Activated CD8-positive, alpha-beta memory T cell treated with anti-CD3 and anti-CD28 coated beads, Interleukin-2, amount 50 U/mL, for 24 hours (primary cell): ENCODE measurements around the gene DMXL1.
"Not testable (repeated sequence)": the region's sequence is repeated elsewhere in the genome, so short reads cannot be mapped to it uniquely, and the experiment has no call there.

Experiments used
- DNase-seq: peaks from one replicate; pipeline ENCODE4 v3.0.0-alpha.2; 2020; ENCODE audit errors: extremely low read depth

DMXL1 gene

DNA sequence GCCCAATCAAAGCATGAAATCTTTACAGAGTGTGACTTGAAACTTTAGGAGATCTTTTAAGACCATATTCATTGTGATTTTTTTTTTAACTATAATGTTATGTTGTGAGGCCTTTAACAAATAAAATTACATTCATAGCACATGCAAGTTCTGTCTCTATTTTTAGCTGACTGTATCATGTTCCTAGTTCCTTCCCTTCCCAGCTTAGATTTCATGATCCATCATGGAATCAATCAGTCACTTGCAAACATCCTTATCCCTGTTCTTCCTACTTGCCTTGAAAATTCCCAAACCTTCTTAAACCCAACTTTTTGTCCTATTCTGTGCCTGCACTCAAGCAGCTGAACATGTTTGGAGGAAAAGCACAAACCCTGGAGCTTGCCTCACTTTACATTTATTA is 141.8 kb downstream of the DMXL1 start:
- no peak for DNase-seq

DNA sequence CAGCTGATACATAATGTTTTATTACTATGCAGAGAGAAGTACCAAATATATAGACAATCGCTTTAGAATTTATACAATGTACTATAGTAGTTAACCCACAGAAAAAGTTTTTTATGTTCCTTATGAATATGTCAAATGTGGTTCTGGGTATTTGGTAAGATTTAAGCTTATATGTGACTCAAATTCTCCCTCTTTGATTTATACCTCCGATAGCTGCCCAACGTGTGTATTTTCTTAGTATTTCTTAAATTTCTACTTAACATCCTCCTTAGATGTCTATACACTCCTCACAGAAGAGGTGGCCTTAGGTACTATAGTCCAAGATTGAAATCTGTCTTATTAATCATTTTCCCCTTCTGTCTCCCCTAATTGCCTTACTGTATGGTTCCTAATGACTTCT is 146.3 kb downstream of the DMXL1 start:
- no peak for DNase-seq

DNA sequence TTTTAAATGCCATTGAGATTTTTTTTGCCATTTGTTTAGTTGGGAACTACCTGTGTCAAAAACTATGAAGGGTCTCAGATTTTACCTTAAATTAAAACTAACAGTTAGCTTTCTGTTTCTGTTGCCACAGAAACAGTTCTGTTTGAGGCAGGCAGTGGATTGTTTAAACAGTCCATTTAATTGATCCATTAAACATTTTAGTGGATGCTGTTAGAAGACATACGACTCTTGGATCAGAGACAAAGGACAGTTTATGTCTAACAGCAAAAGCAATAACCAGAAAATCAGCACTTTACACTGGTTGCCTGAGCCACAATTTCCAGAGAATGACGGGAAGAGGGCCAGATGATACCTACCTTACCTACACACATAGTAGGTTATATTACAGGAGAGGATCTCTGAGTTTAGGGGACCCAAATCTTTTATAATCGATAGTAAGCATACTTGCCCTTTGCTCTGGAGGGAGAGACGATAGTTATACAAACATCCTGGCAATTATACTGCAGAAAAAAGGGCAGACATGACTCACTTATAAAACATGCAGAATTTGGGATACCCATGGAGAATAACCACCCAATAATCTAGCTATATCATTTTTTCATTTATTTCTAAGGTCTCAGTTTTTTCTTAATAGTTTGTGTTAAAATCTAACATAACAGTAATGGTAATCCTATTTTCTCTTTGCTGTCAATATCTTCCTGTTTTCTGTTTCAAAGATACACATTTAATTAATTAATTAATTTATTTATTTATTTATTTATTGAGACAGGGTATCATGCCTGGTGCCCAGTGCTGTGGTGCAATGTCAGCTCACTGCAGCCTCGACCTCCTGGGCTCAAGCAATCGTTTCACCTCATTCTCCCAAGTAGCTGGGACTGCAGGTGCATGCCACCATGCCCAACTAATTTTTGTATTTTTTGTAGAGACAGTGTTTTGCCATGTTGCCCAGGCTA is 148.2 kb downstream of the DMXL1 start:
- DNase-seq: no peak

- no peak for DNase-seq
Measured at GRCh38 chr5:119220576-119221197, 149.8 kb downstream of the DMXL1 start.

GRCh38 chr5:119221330-119221729 is 150.4 kb downstream of the DMXL1 start:
- DNase-seq: no peak

DNA sequence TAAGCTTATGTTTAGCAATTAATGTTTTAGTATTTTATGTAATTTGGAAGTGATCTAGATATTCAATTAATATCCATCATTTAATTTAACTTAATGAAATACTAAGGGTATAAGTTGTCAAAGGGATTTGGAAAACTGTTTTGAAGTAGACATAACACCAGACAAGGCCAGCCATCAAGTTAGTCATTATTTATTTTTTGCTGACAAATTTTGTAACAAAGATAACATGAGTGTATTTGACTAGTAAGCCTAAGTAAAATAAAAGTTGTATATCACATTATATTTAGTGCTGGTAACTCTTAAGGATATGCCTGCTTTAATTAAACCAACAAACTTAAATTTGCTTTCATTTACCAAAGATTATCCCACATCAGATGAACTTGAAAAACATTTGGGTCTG is 159.1 kb downstream of the DMXL1 start:
- no peak for DNase-seq

DNA sequence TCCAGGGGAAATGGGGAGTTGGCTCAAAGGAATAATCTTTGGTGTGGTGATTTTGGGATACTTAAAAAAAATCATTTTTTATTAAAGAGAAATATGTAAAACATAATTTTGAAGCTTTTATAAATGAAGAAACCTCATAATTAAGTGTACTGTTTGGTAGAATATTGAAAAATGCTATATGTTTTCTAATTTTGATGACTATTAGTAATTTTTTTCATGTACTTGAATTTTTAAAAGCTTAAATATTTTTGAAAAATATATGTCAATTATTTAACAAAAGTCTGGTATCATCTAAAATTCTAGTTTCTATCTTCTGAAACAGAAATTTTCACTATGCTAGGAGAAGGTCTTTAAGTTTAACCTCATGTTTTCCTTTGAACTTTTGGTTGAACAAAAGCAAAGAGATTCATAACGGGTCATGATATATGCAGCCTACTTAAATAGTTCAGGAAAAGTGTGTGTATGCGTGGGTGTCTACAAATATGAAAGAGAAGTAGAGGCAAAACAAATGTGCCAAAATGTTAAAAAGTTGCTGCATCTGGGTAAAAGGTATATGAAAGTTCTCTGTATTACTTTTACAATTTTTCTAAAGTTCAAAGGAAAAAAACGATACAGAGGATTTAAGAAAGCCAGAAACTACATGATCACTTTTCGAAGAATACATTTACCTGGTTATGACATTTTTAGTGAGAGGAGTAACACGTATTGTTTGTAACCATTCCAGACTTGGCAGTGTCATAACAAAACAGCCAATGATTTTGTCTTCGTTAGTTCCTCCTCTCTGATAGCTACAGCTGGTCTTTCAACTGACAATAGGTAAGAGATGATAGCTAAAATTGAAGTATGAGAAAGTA is 167.6 kb downstream of the DMXL1 start:
- no peak for DNase-seq

GRCh38 chr5:119239119-119239417 is 168.2 kb downstream of the DMXL1 start:
- no peak for DNase-seq

DNA sequence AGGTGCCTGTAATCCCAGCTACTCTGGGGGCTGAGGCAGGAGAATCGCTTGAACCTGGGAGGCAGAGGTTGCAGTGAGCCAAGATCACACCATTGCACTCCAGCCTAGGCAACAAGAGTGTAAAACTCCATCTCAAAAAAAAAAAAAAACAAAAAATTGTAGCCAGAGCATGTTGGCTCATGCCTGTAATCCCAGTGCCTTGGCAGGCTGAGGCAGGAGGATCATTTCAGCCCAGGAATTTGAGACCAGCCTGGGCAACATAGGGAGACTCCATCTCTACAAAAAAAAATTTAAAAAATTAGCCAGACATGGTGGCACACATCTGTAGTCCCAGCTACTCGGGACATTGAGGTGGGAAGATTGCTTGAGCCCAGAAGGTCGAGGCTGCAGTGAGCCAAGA is 168.9 kb downstream of the DMXL1 start:
- not testable (repeated sequence) for DNase-seq

DNA sequence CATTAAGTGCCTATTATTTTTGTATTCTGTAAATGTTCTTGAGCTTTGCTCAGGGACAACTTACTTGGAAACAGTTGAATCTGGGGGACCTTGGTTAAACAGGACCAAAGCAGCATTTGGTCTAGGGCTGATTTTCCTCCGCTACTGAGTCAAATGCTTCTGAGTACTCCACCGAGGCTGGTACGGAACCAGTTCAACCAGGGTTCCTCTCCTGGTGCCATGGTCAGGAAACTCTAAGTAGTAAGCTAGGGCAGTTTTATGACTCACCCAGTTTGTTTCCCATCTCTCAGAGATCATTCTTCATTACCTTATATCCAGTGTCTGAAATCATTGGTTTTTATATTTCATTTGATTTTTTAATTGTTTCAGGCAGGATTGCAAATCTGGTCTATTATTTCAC is 173.0 kb downstream of the DMXL1 start:
- no peak for DNase-seq

DNA sequence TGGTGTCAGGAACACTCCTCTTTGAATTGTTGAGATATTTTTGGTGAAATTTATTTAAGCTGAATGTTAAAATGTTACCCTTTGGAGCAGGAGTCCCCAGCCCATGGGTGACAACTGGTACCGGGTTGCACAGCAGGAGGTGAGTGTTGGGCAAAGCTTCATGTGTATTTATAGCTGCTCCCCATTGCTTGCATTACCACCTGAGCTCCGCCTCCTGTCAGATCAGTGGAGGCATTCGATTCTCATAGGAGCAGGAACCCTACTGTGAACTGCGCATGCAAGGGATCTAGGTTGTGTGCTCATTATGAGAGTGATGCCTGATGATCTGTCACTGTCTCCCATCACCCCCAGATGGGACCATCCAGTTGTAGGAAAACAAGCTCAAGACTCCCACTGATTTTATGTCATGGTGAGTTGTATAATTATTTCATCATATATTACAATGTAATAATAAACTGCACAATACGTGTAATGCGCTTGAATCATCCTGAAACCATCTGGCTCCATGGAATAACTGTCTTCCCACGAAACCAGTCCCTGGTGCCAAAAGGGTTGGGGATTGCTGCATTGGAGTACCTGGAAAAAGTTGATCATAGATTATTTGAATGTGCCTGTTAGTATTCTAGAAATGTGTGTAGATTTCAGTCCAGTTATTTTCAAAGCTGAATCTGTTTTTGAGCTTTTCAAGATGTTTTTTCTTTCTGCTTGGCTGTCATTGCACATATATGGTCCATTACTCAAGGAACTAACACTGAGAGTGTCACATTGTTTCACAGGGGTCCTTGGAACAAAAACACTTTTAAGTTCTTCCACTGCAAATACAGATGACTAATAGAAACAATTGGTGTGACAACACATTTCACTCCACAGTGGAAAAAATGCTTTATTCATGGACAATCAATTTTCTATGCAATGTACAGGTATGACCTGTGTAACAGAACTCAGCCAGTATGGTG is 180.3 kb downstream of the DMXL1 start:
- DNase-seq: no peak

DNA sequence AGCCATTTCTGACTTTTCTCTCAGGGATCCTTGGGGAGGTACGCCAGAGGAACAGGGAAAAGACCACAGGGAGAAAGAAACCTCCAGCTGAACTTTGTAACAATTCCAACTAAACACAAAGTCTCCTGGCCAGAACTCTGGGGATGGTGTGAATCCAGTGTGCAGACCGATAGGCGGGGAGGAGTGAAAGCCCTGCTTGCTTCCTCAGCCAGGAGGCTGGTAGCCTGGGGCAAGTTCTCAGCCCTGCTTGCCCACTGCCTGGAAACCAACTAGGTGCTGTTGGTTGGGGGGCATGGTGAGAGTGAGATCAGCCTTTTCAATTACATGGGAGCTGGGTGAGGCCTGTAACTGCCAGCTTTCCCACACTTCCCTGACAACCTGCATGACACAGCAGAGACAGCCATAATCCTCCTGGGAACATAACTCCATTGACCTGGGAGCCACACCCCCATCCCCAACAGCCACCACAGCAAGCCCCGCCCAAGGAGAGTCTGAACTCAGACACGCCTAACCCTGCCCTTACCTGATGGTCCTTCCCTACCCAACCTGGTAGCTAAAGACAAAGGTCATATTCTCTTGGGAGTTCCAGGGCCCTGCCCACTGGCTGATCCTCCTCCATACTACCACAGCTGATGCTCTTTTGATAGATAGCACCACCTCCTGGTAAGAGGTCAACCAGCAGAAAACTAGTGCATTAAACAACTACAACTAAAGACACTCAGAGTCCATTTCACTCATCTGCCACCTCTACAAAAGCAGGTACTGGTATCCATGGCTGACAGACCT is 184.9 kb downstream of the DMXL1 start:
- no peak for DNase-seq

DNA sequence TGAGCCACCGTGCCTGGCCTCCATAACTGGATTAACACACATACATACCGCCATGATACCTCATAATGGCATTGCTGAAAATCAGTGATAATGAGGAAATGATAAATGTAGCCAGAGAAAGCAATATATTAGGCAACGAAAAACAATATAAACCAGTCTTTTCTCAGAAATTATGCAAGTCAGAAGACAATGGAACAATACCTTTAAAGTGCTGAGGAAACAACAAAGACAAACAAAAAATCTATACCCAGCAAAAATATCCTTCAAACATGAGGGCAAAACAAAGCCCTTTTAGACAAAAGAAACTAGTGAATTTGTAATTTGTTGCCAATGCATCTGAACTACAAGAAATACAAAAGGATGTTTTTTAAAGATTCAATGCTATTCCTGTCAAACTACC is 186.7 kb downstream of the DMXL1 start:
- no peak for DNase-seq

GRCh38 chr5:119263639-119264038 is 192.8 kb downstream of the DMXL1 start:
- DNase-seq: no peak

GRCh38 chr5:119264186-119264585 is 193.3 kb downstream of the DMXL1 start:
- DNase-seq: no peak

- DNase-seq: peak; percentile 47
Measured at GRCh38 chr5:119267958-119268386, 197.1 kb downstream of the DMXL1 start.

- peak; percentile 87 for DNase-seq
Measured at GRCh38 chr5:119268387-119269060, 197.6 kb downstream of the DMXL1 start.

DNA sequence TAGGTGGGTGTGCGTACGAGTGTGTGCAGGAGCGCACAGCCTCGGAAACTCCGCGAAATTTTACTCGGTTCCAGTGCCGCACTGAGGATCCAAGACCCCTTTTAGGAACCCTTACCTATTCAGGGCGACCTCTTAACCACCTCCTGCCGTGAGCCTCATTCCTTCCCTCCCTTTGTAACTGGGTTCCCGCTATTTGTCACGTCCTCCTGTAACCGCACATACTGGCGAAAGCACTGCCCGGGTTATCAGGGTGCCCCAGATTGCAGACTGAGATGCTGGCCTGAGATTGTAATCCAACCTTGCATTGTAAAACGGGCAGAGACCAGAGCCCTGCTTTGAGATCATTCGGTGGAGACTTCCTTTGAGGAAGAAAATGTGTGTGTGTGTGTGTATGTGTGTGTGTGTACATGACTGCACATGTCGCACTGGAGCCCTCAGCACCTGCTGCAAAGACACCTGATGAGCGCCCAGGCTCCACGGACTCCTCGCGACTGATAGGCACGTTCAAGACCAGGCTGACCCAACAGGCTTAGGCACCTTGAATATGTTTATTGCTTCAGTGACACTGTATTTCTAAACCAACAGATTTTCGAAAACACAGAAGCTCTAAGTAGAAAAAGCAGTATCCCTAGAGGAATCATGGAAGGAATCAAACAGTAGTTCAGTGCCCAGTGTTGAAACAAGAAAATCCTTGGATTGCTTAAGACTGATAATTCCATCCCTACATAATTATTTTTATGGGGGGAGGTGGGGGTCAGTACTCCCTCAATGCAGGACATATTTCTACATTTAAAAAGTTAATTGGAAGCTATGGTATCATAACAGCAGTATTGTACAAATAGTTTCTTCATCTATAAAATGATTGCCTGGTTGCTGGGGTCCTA is 198.4 kb downstream of the DMXL1 start:
- no peak for DNase-seq

DNA sequence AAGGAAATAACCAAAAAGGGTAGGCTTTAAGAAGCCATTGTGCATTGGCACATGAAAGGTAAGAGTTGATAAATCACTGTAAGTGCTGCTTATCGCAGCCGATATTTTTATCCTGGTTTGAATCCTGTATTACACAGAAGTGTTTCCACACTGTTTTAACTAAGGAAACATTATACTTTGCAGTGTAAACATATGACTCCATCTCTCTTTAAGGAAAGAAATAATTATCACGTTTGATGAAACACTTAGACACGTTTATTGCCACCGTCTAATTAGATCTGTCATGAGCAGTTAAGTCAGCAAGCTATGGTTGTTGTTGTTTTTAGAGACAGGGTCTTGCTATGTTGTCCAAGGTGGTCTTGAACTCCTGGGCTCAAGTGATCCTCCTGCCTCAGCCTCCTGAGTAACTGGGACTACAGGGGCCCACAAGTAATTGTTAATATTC is 199.3 kb downstream of the DMXL1 start:
- no peak for DNase-seq
